Stimulated activated naive CD8-positive, alpha-beta T cell treated with anti-CD3 and anti-CD28 coated beads, Interleukin-15, Interleukin-2, amounts not matched to agents 100 U/mL and 50 U/mL, for 24 hours (primary cell): ENCODE results near the gene MAVS.

Source experiments
- ATAC-seq: fragments of 150-1000 bp; cut with Tn5 transposase; one replicate; pipeline ENCODE4 v1.10.0; 2021
- DNase-seq: peaks from one replicate; pipeline ENCODE4 v3.0.0; 2021

MAVS gene

DNA sequence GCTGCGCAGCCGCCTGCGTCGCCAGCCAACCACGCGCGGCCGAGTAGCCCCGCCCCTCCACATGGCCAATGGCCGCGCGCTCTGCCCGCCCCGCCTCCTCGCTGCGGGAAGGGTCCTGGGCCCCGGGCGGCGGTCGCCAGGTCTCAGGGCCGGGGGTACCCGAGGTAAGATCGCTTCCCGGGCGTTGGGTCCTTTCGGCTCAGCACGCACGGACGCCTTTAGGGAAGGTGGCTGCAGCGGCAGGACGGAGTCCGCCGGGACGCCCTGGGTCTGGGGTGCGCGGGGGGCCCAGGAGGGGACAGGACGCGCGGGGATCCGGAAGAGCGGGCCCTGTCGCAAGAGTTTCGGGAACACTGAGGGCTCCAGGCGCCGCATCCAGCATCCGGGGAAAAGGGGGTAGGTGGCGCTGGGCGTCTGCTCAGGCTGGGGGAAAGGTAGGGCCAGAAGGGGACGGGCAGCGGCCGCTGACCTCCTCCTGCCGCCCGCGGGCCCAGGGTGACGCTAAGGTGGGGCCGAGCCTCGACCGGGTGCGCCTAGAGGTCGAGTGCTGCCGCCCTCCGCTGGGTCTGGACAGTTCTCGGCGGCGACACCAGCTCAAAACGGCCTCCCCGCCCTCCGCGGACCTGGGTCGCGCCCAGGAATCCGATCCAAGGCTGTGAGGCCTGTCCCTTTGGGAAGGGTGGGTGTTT, at the start of gene MAVS:
Gene MAVS, plus strand, starts transcription at position 95 of the 689 bp plus-strand sequence. CDS start 7,791 bp downstream, outside the sequence.
- ATAC-seq: peak; percentile 98
- peak; percentile 91 for DNase-seq

DNA sequence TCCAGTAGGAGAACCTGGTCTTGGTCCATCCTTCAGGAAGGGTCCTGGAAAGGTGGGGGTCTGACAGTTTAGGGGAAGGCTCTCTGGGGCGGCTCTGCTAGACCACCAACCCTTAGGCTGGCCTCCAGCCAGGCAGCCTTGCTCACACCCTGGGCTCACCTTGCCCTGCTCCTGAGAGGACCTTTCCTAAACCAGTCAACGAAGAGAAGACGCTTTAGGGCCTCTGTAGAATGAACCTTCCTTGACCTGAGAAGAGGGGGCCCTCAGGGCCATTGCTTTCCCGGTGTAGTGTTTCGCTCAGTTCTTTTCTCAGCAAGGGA, 49.4 kb upstream of the MAVS start:
- DNase-seq (no peak), ATAC-seq (no peak)

DNA sequence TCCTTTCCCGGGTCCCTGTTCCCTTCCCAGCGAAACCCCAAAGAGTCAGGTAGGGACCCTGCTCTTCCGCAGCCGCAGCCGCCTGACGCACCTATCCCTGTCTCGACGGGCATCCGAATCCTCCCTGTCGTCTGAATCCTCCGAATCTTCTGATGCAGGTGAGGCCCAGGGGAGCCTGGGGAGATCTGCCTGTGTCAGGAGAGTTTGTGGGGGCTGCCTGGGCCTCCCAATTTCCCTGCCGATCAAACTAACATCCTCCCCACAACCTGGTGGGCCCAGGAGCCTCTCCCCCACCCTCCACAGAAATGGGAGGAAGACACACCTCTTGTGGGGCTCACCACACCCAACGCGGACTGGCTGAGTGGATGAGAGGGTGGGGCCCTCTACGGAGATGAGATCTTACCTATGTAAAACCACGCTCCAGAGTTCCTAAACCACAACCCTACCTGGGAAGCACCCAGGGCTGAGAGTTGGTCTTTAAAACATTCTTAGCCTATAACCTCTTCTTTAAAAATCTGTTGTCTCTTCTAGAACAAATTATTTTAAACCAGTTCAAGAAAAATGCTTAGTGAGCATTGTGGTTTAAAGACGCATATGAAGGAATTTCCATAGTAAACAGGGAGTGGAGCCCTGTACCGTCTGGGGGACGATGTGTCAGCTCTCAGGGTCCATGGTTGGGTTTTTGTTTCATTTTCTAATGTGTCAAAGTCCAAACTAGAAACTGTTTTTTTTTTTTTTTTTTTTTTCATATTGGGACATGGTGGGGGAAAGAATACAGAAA, 48.9 kb upstream of the MAVS start:
- ATAC-seq: peak; percentile 41
- DNase-seq: peak; percentile 60

DNA sequence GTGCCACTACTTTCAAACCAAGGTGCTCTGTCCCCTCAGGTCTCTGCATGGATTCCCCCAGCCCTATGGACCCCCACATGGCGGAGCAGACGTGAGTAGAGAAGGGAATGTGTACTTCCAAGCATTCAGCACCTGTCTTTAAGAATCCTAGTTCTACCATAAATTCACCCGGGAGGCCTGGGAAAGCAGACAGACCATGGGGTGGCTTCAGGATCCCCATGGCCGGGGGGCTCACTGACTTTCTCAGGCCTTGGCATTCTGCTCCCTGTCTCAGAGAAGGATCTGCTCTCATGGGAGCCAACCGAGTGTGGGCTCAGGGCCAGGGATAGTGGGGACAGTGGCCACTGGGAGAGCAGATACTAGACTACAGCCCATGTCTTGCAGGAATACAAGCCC, 48.3 kb upstream of the MAVS start:
- ATAC-seq (no peak), DNase-seq (no peak)

DNA sequence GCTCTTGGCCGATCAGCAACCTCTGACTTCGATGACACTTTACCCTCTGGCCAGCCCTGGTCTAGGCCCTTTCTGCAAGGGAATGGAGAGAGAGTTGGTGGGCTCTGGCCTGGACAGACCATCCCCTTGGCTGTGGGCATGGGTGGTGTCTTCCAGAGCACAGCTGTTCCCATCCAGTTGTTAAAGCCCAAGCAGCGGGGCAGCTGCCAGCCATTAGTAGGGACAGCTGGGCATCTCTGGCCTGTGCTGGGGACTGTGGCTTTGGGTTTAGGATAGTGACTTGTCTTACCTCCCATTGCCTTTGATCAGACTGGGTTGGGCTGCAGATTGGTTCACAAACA, 47.8 kb upstream of the MAVS start:
- DNase-seq (no peak), ATAC-seq (no peak)

DNA sequence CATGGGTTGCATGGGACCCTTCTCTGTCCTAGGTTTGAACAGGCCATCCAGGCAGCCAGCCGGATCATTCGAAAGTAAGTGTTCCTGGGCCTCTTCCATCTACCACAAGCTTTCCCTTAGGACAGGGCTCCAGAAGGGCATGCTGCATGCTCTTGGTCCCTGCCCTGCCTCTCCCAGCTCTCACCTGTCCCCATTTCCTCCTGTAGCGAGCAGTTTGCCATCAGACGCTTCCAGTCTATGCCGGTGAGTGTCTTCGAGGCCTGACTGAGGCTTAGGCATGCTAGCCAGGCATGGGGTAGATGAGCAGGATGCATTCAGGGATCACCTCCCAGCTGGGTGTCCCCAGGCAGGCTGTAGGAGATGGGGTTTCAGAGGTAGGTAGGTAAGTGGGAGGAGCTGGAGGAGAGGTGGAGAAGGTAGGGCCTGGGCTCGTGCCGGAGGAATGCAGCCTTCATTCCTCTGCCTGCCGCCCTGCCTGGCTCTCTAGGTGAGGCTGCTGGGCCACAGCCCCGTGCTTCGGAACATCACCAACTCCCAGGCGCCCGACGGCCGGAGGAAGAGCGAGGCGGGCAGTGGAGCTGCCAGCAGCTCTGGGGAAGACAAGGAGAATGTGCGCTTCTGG, 46.3 kb upstream of the MAVS start:
- DNase-seq (no peak), ATAC-seq (no peak)

DNA sequence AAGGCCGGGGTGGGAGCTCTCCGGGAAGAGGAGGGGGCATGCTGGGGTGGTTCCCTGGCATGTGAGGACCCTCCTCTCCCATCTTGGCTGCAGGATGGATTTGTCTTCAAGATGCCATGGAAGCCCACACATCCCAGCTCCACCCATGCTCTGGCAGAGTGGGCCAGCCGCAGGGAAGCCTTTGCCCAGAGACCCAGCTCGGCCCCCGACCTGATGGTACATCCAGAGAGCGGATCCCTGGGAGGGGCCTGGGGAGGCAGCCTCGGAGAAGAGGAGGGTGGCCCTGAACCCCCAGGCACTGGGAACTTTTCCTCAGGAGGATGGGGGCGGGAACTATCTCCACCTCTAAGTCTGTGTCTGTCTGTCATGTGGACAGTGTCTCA, 45.8 kb upstream of the MAVS start:
- DNase-seq (no peak), ATAC-seq (no peak)

DNA sequence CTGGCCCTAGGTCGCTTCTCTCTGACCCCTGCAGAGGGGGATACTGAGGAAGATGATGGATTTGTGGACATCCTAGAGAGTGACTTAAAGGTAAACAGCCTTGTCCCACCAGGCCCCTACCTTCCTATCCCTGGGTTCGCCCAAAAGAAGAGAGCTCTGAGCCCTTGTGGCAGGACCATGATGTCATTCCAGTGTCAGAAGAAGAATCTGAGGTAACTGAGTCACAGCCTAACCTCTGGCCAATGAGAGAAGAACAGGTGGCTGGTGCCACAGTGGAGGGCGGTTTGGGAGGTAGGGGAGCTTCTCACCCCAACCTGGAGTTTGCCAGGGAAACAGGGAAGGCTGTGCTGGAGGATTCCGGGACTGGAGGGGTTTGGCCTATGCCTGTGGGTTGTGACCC, 45.3 kb upstream of the MAVS start:
- DNase-seq (no peak), ATAC-seq (no peak)

GRCh38 chr20:3801846-3802245, 44.8 kb upstream of the MAVS start:
- no peak for DNase-seq
- no peak for ATAC-seq

DNA sequence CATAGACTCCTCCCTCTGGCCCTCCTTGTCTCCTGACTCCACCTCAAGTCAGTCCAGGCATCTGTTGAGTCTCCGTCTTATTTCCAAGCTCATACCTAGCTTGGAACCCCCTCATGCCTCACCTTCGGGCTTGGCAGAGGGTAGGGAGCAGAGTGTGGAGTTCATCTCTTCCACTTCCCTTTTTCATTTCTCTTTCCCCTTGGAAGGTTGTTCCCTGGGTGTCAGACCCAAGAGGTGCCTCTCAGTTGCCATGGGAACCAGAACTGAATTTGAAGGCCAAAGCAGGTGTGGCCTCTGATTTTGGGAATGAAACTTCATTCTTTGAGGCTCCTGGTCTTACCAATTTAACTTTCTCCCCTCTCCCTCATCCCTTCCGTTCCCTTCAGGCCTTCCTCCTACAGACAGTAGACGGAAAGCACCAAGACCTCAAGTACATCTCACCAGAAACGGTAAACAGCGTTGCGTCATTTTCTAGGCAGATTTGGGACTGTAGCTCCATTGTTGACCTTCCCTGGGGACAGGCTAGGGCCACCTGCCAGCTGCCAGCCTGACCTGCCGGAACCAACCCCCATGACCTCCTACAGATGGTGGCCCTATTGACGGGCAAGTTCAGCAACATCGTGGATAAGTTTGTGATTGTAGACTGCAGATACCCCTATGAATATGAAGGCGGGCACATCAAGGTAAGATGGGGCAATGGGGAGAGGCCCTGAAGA, 44.0 kb upstream of the MAVS start:
- ATAC-seq: no peak
- no peak for DNase-seq

DNA sequence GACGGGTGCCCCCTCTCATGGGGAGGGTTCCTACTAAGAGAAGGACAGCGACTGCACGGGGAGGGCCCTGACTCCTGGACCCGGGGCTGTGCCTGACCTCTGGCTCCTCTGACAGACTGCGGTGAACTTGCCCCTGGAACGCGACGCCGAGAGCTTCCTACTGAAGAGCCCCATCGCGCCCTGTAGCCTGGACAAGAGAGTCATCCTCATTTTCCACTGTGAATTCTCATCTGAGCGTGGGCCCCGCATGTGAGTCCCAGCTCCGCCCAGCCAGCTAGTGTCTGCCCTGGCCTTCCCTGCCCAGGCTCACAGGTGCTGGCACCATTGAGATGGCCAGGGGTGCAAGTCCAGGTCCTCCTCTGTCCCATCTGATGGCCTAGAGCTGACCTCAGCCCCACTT, 43.3 kb upstream of the MAVS start:
- DNase-seq (no peak), ATAC-seq (no peak)

DNA sequence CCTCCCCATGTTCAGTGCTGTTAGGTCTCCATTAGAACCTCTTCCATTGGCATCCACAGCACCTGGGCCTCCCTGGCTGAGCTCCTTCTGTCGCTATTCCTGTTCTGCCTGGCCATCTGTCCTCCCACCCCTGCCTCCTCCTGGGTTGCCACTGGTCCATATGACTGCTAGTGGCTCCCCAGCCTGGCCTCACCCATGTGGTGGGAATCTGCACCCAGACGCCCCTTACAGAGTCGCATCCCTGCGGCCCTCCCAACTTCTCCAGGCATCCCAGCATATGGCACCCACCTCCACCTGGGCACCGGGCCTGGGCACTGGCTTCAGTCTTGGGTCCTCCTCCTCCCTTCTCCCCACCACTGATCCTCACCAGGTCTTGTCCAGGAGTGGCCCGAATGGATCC, 42.8 kb upstream of the MAVS start:
- DNase-seq: no peak
- ATAC-seq: no peak

DNA sequence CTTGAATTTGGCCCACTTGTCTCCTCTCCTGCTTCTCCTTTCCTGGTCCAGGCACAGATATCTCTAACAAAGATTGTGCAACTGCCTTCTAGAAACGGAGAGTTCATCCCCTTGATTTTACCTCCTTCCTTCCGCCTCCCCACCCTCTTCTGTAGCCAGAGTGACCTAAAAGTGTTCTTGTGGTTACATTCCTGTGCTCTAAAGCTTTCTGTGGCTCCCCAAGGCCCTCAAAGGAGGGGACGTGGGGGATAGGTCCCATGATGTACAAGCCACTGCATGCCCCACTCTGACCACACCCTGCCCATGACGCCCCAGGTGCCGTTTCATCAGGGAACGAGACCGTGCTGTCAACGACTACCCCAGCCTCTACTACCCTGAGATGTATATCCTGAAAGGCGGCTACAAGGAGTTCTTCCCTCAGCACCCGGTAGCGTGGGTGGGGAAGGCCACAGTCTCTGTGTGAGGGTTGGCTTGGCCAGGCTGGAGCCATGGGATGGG, 42.3 kb upstream of the MAVS start:
- DNase-seq (no peak), ATAC-seq (no peak)

DNA sequence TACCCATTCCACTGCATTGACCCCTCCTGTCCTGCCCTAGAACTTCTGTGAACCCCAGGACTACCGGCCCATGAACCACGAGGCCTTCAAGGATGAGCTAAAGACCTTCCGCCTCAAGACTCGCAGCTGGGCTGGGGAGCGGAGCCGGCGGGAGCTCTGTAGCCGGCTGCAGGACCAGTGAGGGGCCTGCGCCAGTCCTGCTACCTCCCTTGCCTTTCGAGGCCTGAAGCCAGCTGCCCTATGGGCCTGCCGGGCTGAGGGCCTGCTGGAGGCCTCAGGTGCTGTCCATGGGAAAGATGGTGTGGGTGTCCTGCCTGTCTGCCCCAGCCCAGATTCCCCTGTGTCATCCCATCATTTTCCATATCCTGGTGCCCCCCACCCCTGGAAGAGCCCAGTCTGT, 41.9 kb upstream of the MAVS start:
- no peak for ATAC-seq
- no peak for DNase-seq

DNA sequence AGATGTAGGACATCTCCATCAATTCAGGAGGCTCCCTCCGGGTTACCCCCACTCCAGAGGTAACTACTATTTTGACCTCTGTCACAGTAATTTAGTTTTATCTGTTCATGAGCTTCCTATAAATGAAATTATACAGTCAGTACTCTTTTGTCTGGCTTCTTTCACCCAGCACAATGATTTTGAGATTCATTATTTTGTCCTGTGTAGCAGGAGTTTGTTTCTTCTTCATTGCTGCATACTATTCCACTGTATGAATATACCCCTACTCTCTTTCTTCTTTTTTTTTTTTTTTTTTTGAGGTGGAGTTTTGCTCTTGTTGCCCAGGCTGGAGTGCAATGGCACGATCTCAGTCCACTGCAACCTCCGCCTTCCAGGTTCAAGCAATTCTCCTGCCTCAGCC, 38.1 kb upstream of the MAVS start:
- ATAC-seq (no peak), DNase-seq (no peak)

- peak; percentile 91 for DNase-seq
- ATAC-seq: peak; percentile 93
Measured at GRCh38 chr20:3811467-3812258, 35.0 kb upstream of the MAVS start.

DNA sequence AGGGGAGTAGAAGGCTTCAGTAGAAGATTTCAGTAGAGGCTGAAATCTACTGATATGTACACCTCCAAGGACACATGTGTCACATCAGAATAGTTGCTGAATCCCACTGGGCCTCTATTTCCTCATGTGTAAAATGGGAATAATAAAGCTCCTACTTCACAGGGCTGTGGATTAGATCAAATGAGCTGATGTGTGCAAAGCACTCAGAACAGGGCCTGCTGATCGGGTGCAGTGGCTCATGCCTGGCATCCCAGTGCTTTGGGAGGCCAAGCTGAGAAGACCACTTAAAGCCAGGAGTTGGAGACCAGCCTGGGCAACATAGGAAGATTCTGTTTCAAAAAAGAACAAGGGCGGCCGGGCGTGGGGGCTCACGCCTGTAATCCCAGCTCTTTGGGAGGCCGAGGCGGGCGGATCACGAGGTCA, 34.4 kb upstream of the MAVS start:
- no peak for ATAC-seq

GRCh38 chr20:3812975-3813847, 33.4 kb upstream of the MAVS start:
- ATAC-seq: no peak
- DNase-seq: no peak

More for the DNA sequence above, 34.4 kb upstream of the MAVS start:
- DNase-seq: no peak

DNA sequence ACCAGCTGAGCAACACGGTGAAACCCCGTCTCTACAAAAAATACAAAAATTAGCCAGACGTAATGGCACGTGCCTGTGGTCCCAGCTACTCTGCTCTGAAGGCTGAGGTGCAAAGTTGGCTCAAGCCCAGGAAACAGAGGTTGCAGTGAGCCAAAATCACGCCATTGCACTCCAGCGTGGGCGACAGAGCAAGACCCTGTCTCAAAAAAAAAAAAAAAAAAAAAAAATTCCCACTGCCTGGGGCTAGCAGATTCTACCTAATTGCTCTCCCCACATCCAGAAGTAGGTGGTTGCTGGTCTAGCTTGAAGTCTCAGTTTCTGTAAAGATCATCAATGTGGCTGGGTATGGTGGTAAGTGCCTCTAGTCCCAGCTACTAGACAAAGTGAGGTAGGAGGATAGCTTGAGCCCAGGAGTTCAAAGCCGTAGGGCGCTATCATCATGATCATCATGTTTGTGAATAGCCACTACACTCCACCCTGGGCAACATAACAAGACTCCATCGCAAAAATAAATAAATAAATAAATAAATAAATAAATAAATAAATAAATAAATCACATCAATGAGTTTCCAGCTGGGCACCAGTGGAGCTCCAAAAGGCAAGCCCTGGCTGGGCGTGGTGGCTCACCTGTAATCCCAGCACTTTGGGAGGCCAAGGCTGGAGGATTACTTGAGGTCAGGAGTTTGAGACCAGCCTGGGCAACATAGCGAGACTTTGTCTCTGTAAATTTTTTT, 32.6 kb upstream of the MAVS start:
- no peak for DNase-seq
- peak; percentile 29 for ATAC-seq

- DNase-seq: no peak
- no peak for ATAC-seq
Measured at GRCh38 chr20:3814928-3815495, 31.6 kb upstream of the MAVS start.
